OCI-LY7 (cell line): Measurements from ENCODE around the gene NINJ2. TPM values are rescaled to one million over a fixed set of nuclear protein-coding genes. Genes with fewer than 3 reads are reported as not detected.

Source experiments
- BruUV-seq: library from RNA; stranded (reverse); fragments of 400-500 nt; replicated peaks from 2 replicates; lab custom pipeline; 2021; lab: Mats Ljungman, UMichigan
- CTCF ChIA-PET: fragments of 300-600 bp; sonication (Branson Sonifier 250); formaldehyde crosslinking; loops from one replicate; lab custom pipeline; 2022; ENCODE audit warnings: antibody characterized with exemption; ENCODE audit not compliant: unreplicated experiment; lab: Charles Lee
- POLR2A ChIA-PET: fragments of 300-600 bp; sonication (Branson Sonifier 250); formaldehyde crosslinking; loops from one replicate; lab custom pipeline; 2022; ENCODE audit warnings: antibody characterized with exemption; lab: Charles Lee
- DNase-seq: peaks from one replicate; pipeline ENCODE4 v3.0.0-alpha.2; 2015; ENCODE audit warnings: low spot score
- H2AFZ ChIP-seq: fragments of 200-600 bp; sonication (generic), shearing (Covaris generic); 2 replicates; pipeline ENCODE4 v1.6.1; 2014; ENCODE audit warnings: mild to moderate bottlenecking, antibody characterized with exemption, low read length, moderate library complexity
- H3K27ac ChIP-seq: fragments of 200-600 bp; sonication (generic); 2 replicates; pipeline ENCODE4 v1.5.1; 2014; ENCODE audit warnings: mixed run types, low read depth, mild to moderate bottlenecking, moderate library complexity, low read length, inconsistent platforms; ENCODE audit not compliant: poor library complexity, severe bottlenecking
- H3K36me3 ChIP-seq: fragments of 200-600 bp; sonication (generic); 2 replicates; pipeline ENCODE4 v1.6.1; 2014; ENCODE audit warnings: mild to moderate bottlenecking, antibody characterized with exemption, low read length, moderate library complexity, mixed read lengths; ENCODE audit not compliant: insufficient read depth
- H3K4me1 ChIP-seq: fragments of 200-600 bp; sonication (generic); 2 replicates; pipeline ENCODE4 v1.5.1; 2014; ENCODE audit warnings: mild to moderate bottlenecking, low read length; ENCODE audit not compliant: insufficient read depth, poor library complexity, severe bottlenecking
- H3K4me2 ChIP-seq: fragments of 200-600 bp; sonication (generic); 2 replicates; pipeline ENCODE4 v1.6.1; 2014; ENCODE audit warnings: mild to moderate bottlenecking, low read length
- H3K4me3 ChIP-seq: fragments of 200-600 bp; sonication (generic); 2 replicates; pipeline ENCODE4 v1.5.1; 2014; ENCODE audit warnings: mild to moderate bottlenecking, low read depth, low read length; ENCODE audit not compliant: poor library complexity, severe bottlenecking
- H3K79me2 ChIP-seq: fragments of 200-600 bp; sonication (generic); 2 replicates; pipeline ENCODE4 v1.6.1; 2016; ENCODE audit warnings: low read depth, mild to moderate bottlenecking, low read length, moderate library complexity, mixed read lengths; ENCODE audit not compliant: insufficient read depth
- H3K9me2 ChIP-seq: fragments of 200-600 bp; sonication (generic); 2 replicates; pipeline ENCODE4 v1.6.1; 2016; ENCODE audit warnings: mild to moderate bottlenecking, low read length, mixed read lengths; ENCODE audit not compliant: insufficient read depth
- H3K9me3 ChIP-seq: fragments of 200-600 bp; sonication (generic); 2 replicates; pipeline ENCODE4 v1.6.1; 2014; ENCODE audit warnings: mild to moderate bottlenecking, mixed run types, low read length, mixed read lengths
- H4K20me1 ChIP-seq: fragments of 200-600 bp; sonication (generic); 2 replicates; pipeline ENCODE4 v1.6.1; 2014; ENCODE audit warnings: mild to moderate bottlenecking, antibody characterized with exemption, low read length, moderate library complexity, mixed read lengths; ENCODE audit not compliant: insufficient read depth
- EZH2phosphoT487 ChIP-seq: fragments of 200-600 bp; sonication (generic); IDR thresholded peaks from 2 replicates; pipeline ENCODE4 v1.6.1; 2018; ENCODE audit warnings: low read depth, borderline replicate concordance, mild to moderate bottlenecking, mixed run types, antibody characterized with exemption, low read length, moderate library complexity, mixed read lengths
- intact Hi-C: fragments of 100-400 bp; cut with micrococcal nuclease; formaldehyde crosslinking; loops from one replicate; pipeline ENCODE4 v1.10.0; 2022; ENCODE audit not compliant: unreplicated experiment
- total RNA-seq, 2 experiments: library from RNA; depleted of rRNA in 1 of 2; stranded (reverse); fragments of >200 nt in 1 of 2; shearing (Covaris generic) in 1 of 2; gene quantifications; 2 replicates each; pipeline ENCODE4 v1.2.3, GENCODE V29; 2014 to 2022
- TF ChIP-seq, protein P1 (sequence below): fragments of 200-600 bp; sonication (generic); conservative IDR thresholded peaks from 2 replicates; pipeline ENCODE4 v1.5.1; 2014; ENCODE audit warnings: mild to moderate bottlenecking, antibody characterized with exemption, low read length, moderate library complexity, mixed read lengths

NINJ2 gene
- total RNA-seq, 2 experiments from 2014 or later, result 0.79 to 4.4 TPM

DNA sequence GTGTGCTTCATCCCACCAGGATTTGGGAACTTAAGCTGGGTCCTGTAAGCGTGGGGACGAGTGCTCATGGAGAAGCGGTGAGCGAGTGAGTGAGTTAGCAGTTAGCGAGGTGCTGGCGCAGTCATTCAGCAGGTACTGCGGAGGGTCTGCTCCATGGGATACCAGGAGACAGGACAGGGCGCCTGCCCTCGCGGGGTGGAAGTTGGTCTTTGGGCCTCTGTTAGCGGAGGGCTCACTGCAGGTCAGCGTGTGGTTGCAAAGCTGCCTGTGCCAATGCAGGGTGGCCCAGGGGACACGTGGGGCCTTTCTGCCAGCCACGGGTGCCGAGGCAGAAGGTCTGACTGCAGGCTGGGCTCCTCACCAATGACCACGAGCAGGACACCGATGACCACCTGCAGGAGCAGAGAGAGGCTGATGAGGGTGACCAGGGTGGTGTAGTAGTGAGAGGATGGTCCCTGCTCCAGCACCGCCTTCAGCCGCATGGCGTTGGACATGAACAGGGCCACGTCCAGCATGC, 97.6 kb downstream of the NINJ2 start:
- Histone ChIP-seq H3K36me3 (no peaks in the 10 kb centered on the region), H3K27ac (no peak overlapping the region), H3K4me3 (no peak overlapping the region), H2AFZ (no peak overlapping the region), H4K20me1 (no peaks in the 10 kb centered on the region), H3K4me2 (no peak overlapping the region), H3K4me1 (peaks cover 16% of the 10 kb centered on the region), H3K79me2 (no peaks in the 10 kb centered on the region), H3K9me2 (no peaks in the 10 kb centered on the region), H3K9me3 (no peaks in the 10 kb centered on the region)
- TF ChIP-seq, protein P1, sequence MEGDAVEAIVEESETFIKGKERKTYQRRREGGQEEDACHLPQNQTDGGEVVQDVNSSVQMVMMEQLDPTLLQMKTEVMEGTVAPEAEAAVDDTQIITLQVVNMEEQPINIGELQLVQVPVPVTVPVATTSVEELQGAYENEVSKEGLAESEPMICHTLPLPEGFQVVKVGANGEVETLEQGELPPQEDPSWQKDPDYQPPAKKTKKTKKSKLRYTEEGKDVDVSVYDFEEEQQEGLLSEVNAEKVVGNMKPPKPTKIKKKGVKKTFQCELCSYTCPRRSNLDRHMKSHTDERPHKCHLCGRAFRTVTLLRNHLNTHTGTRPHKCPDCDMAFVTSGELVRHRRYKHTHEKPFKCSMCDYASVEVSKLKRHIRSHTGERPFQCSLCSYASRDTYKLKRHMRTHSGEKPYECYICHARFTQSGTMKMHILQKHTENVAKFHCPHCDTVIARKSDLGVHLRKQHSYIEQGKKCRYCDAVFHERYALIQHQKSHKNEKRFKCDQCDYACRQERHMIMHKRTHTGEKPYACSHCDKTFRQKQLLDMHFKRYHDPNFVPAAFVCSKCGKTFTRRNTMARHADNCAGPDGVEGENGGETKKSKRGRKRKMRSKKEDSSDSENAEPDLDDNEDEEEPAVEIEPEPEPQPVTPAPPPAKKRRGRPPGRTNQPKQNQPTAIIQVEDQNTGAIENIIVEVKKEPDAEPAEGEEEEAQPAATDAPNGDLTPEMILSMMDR, result no peak
- TF ChIP-seq EZH2phosphoT487, result no peak
- intact Hi-C loops, result no loop called here
- POLR2A ChIA-PET, result no interaction called here
- DNase-seq, result no peak
- no TSS peak for BruUV-seq
- CTCF ChIA-PET, result no interaction called here

DNA sequence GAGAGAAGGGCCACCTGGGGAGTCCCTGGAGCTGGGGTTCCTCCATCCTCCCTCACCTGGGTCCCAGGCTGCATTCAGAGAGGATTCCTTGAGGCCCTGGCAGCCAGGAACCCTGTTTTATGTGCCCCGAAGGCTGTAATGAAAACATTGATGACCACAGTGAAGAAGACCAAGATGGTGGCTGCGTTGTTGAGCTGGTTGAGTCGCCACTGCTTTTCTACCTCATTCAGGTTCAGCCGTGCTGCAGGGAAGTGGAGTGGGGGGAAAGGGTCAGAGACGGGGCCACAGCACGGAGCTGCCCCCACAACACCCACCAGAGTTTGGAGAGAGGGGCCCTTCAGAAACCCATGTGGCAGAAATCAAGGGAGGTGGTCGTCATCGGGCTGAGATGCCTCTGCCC, 98.1 kb downstream of the NINJ2 start:
- ChIA-PET POLR2A (no interaction called here), CTCF (no interaction called here)
- no peak overlapping the region for H2AFZ ChIP-seq
- H3K36me3 ChIP-seq, result no peaks in the 10 kb centered on the region
- H3K4me3 ChIP-seq, result no peak overlapping the region
- BruUV-seq, result no TSS peak
- intact Hi-C loops, result no loop called here
- TF ChIP-seq, protein P1, result no peak
- no peak for TF ChIP-seq EZH2phosphoT487
- H3K9me3 ChIP-seq, result no peaks in the 10 kb centered on the region
- no peak for DNase-seq
- no peaks in the 10 kb centered on the region for H3K79me2 ChIP-seq
- no peak overlapping the region for H3K27ac ChIP-seq
- no peak overlapping the region for H3K4me2 ChIP-seq
- no peaks in the 10 kb centered on the region for H4K20me1 ChIP-seq
- peaks cover 14% of the 10 kb centered on the region for H3K4me1 ChIP-seq
- H3K9me2 ChIP-seq, result no peaks in the 10 kb centered on the region

DNA sequence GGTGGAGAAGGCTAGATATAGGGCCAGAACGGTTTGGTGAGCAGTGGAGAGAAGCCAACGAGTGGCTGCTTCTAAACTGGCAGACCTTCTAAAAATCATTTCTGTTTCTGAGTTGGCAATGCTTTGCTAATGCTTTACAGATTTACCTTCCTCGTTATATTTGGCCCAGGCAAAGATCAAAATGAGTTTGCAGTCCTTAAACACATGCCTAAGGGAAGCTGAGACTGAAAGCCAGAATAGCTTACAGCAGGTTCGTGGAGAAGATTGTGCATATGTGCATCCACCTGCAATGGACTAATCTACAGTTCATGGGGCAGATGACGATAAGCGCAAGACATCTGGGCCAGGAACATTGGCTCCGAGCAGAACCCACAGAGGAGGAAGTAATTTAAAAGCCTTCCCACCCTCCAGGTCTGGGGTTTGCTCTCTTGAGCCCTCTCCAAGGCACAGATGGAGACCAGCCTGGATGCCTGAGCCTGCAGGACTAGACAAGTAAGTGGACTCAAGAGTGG, 99.4 kb downstream of the NINJ2 start:
- Histone ChIP-seq H3K9me3 (no peaks in the 10 kb centered on the region), H3K36me3 (no peaks in the 10 kb centered on the region), H3K9me2 (no peaks in the 10 kb centered on the region), H3K79me2 (no peaks in the 10 kb centered on the region), H2AFZ (no peak overlapping the region), H4K20me1 (no peaks in the 10 kb centered on the region), H3K27ac (no peak overlapping the region), H3K4me1 (peaks cover 7% of the 10 kb centered on the region), H3K4me3 (no peak overlapping the region), H3K4me2 (no peak overlapping the region)
- TF ChIP-seq, protein P1, result no peak
- no peak for TF ChIP-seq EZH2phosphoT487
- ChIA-PET CTCF (no interaction called here), POLR2A (no interaction called here)
- intact Hi-C loops, result no loop called here
- no peak for DNase-seq
- no TSS peak for BruUV-seq
